Lower lobe of right lung (tissue), 2 donors: ENCODE data around the gene AZU1. TPM values are rescaled to one million over a fixed set of nuclear protein-coding genes. Genes with fewer than 3 reads are reported as not detected.
A peak's percentile ranks its signal among the peaks of the same experiment; 100 is the strongest.

Source experiments
- ATAC-seq, 2 donors: fragments of 200-7000 bp; cut with Tn5 transposase; one replicate each; pipeline ENCODE4 v1.9.1; 2020 to 2022; ENCODE audit warnings: mild to moderate bottlenecking in 2 of 2, moderate library complexity in 2 of 2
- DNase-seq: peaks from one replicate; pipeline ENCODE4 v3.0.0-alpha.2; 2020
- H3K27ac ChIP-seq: fragments of 200-600 bp; one replicate; pipeline ENCODE4 v1.8.0; 2022
- H3K27me3 ChIP-seq: fragments of 200-600 bp; one replicate; pipeline ENCODE4 v1.8.0; 2022; ENCODE audit warnings: low read depth
- H3K36me3 ChIP-seq: fragments of 200-600 bp; one replicate; pipeline ENCODE4 v1.8.0; 2022; ENCODE audit warnings: mild to moderate bottlenecking
- H3K4me1 ChIP-seq: fragments of 200-600 bp; one replicate; pipeline ENCODE4 v1.8.0; 2022
- H3K4me3 ChIP-seq: fragments of 200-600 bp; one replicate; pipeline ENCODE4 v1.8.0; 2022; ENCODE audit warnings: mild to moderate bottlenecking
- H3K9me3 ChIP-seq: fragments of 200-600 bp; one replicate; pipeline ENCODE4 v1.8.0; 2022
- intact Hi-C: fragments of 100-400 bp; cut with DNase I; formaldehyde crosslinking; loops from one replicate; pipeline ENCODE4 v1.11.0; 2022
- total RNA-seq: library from RNA; stranded (reverse); fragmentation: NEBNext Ultra II Directional; extraction: Animal tissue kit (Norgen Biotek cat#: 25700); gene quantifications from one replicate; pipeline ENCODE4 v1.2.1, GENCODE V29; 2021
- TF ChIP-seq, protein P1 (sequence below): fragments of 200-600 bp; IDR thresholded peaks from one replicate; pipeline ENCODE4 v1.8.0; 2022; ENCODE audit warnings: antibody characterized with exemption, mild to moderate bottlenecking
- donor health status: DM: no; HTN: yes; CAD: no; lungs with severe emphysema.

The AZU1 gene
- total RNA-seq, 1 donor from 2014 or later = 1.7 TPM

DNA sequence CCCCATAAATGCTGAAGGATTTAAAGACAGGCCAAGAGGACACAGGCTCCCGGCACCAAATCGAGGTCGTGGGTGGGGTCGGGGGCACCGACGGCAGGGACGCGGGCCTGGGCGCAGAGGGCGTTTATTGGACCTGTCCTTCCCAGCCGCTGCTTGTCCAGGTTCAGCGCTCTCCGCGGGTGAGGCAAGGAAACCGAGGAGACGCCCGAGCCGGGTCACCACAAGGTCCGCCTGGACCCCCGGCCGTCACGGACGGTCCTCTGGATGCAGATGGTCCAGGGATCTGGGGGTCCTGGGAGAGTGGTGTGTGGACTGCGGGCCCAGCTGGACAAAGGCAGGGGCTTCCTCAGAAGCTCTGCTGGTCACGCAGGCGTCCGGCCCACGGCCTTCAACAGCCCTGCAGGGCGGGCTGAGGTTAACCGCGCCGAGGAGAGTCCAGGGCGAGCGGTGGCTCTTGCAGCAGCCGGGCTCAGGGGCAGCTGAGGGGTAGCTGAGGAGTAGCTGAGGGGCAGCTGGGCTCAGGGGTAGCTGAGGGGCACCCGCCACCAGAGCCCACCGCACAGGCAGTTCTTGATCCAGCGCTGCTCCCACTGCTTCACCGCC, 40.3 kb downstream of the AZU1 start:
- H3K9me3 ChIP-seq = no peaks in the 10 kb centered on the region
- ATAC-seq = no peak
- DNase-seq = no peak
- intact Hi-C loops = no loop called here
- no peak overlapping the region for H3K4me3 ChIP-seq
- no peaks in the 10 kb centered on the region for H3K27me3 ChIP-seq
- peaks cover 20% of the 10 kb centered on the region for H3K36me3 ChIP-seq
- H3K27ac ChIP-seq = no peak overlapping the region
- TF ChIP-seq, protein P1, sequence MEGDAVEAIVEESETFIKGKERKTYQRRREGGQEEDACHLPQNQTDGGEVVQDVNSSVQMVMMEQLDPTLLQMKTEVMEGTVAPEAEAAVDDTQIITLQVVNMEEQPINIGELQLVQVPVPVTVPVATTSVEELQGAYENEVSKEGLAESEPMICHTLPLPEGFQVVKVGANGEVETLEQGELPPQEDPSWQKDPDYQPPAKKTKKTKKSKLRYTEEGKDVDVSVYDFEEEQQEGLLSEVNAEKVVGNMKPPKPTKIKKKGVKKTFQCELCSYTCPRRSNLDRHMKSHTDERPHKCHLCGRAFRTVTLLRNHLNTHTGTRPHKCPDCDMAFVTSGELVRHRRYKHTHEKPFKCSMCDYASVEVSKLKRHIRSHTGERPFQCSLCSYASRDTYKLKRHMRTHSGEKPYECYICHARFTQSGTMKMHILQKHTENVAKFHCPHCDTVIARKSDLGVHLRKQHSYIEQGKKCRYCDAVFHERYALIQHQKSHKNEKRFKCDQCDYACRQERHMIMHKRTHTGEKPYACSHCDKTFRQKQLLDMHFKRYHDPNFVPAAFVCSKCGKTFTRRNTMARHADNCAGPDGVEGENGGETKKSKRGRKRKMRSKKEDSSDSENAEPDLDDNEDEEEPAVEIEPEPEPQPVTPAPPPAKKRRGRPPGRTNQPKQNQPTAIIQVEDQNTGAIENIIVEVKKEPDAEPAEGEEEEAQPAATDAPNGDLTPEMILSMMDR = no peak
- peaks cover 35% of the 10 kb centered on the region for H3K4me1 ChIP-seq

DNA sequence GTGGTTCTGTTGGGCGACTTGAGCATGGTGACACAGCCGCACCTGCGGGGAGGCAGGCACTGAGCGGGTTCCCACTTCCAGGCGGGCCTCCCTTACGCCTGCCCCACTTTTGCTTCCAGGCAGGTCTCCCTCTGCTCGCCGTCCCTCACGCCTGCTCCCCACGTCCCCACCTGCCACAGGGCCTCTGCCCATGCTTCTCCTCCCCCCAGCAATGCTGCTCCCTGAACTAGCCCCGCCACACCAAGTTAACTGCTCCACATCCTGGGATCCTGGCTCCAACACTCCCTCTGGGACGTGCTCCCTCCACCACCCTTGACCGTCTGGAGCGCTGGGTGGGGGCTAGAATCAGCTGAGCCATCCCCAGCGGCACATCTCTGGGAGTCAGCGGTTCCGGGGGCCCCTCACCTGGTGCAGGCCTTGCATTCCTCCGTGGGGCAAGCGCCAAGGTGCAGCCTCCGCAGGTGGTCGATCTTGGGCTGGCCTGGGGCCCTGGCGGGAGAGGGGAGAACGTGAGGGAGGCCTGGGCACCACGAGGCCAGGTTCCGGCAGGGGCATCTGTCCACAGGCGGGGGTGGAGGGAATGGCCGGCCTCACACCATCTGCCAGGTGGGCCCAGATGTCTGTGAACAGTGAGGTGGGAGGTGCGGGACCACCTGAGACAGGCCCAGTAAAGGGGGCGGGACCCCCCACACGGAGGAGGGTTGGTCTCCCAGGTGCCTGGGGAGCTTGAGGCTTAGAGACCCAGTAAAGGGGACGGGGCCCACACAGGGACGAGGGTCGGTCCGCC, 41.0 kb downstream of the AZU1 start:
- Histone ChIP-seq H3K27ac (peak overlapping the region; percentile 62), H3K4me1 (peaks cover 31% of the 10 kb centered on the region), H3K9me3 (no peaks in the 10 kb centered on the region), H3K27me3 (no peaks in the 10 kb centered on the region), H3K4me3 (no peak overlapping the region), H3K36me3 (peaks cover 20% of the 10 kb centered on the region)
- TF ChIP-seq, protein P1 = no peak
- intact Hi-C loops = no loop called here
- no peak for DNase-seq
- ATAC-seq = no peak

GRCh38 chr19:869245-870177, 41.9 kb downstream of the AZU1 start:
- H3K4me3 ChIP-seq = no peak overlapping the region
- peaks cover 25% of the 10 kb centered on the region for H3K4me1 ChIP-seq
- intact Hi-C loops = no loop called here
- TF ChIP-seq, protein P1 = no peak
- H3K27me3 ChIP-seq = no peaks in the 10 kb centered on the region
- no peaks in the 10 kb centered on the region for H3K9me3 ChIP-seq
- H3K27ac ChIP-seq = peak overlapping the region; percentile 62
- ATAC-seq (peak; percentile 21 to 32), DNase-seq (no peak)
- H3K36me3 ChIP-seq = peaks cover 23% of the 10 kb centered on the region

- Histone ChIP-seq H3K9me3 (no peaks in the 10 kb centered on the region), H3K4me1 (peaks cover 25% of the 10 kb centered on the region), H3K36me3 (peaks cover 28% of the 10 kb centered on the region), H3K27me3 (no peaks in the 10 kb centered on the region), H3K4me3 (no peak overlapping the region), H3K27ac (peak overlapping the region; percentile 62)
- DNase-seq (no peak), ATAC-seq (no peak)
- intact Hi-C loops = no loop called here
- TF ChIP-seq, protein P1 = no peak
These were observed 42.7 kb downstream of the AZU1 start for GRCh38 chr19:870314-870713.

- Histone ChIP-seq H3K4me3 (no peak overlapping the region), H3K27me3 (no peaks in the 10 kb centered on the region), H3K9me3 (no peaks in the 10 kb centered on the region), H3K27ac (peak overlapping the region; percentile 39), H3K36me3 (peaks cover 33% of the 10 kb centered on the region), H3K4me1 (peaks cover 25% of the 10 kb centered on the region)
- intact Hi-C loops = no loop called here
- ATAC-seq (peak in 1 of 2 donors; percentile 0), DNase-seq (no peak)
- TF ChIP-seq, protein P1 = no peak
These were observed 43.3 kb downstream of the AZU1 start for GRCh38 chr19:870963-871401.
